H1 (cell line): ENCODE measurements around the gene PHLDA2. TPM values are rescaled to one million over a fixed set of nuclear protein-coding genes. Genes with fewer than 3 reads are reported as not detected.

ENCODE experiments used
- CTCF ChIA-PET: fragments of 300-600 bp; sonication (Branson Sonifier 250); formaldehyde crosslinking; loops from one replicate; lab custom pipeline; 2021; ENCODE audit not compliant: partially characterized antibody; lab: Charles Lee
- POLR2A ChIA-PET: fragments of 300-600 bp; sonication (Branson Sonifier 250); formaldehyde crosslinking; loops from one replicate; lab custom pipeline; 2021; ENCODE audit warnings: inconsistent platforms; ENCODE audit not compliant: partially characterized antibody; lab: Charles Lee
- DNase-seq, 2 experiments: peaks; one replicate each; pipeline versions ENCODE4 v3.0.0 to v3.0.0-alpha.2; 2010 to 2022; ENCODE audit warnings: low spot score in 2 of 2, low read depth in 1 of 2, mixed read lengths in 1 of 2
- FAIRE-seq: peaks from 2 replicates; lab custom pipeline; 2011; peaks lifted over from hg19 to GRCh38; lab: Jason Lieb, UNC
- H2AFZ ChIP-seq: 2 replicates; pipeline ENCODE4 v1.8.1; 2012; ENCODE audit warnings: low read length, inconsistent platforms
- H2AK5ac ChIP-seq: 2 replicates; pipeline ENCODE4 v1.6.1; 2013; ENCODE audit warnings: low read depth, low read length
- H2BK120ac ChIP-seq: replicated peaks from 2 replicates; pipeline ENCODE3; 2013; ENCODE audit warnings: low read depth, low read length, inconsistent platforms
- H2BK12ac ChIP-seq: 2 replicates; pipeline ENCODE4 v1.6.1; 2013; ENCODE audit warnings: low read depth, low read length
- H2BK15ac ChIP-seq: 2 replicates; pipeline ENCODE4 v1.6.1; 2013; ENCODE audit warnings: low read length
- H2BK20ac ChIP-seq: 2 replicates; pipeline ENCODE4 v1.6.1; 2013; ENCODE audit warnings: low read length
- H2BK5ac ChIP-seq: 2 replicates; pipeline ENCODE4 v1.6.1; 2013; ENCODE audit warnings: low read depth, low read length
- H3K14ac ChIP-seq: 2 replicates; pipeline ENCODE4 v1.6.1; 2013; ENCODE audit warnings: inconsistent platforms; ENCODE audit not compliant: insufficient read length
- H3K18ac ChIP-seq: 2 replicates; pipeline ENCODE4 v1.6.1; 2013; ENCODE audit warnings: low read length; ENCODE audit errors: extremely low read depth
- H3K23ac ChIP-seq: 2 replicates; pipeline ENCODE4 v1.6.1; 2013; ENCODE audit warnings: inconsistent platforms; ENCODE audit not compliant: insufficient read length
- H3K23me2 ChIP-seq: 2 replicates; pipeline ENCODE4 v1.6.1; 2013; ENCODE audit warnings: low read depth, low read length
- H3K27ac ChIP-seq: 2 replicates; pipeline ENCODE4 v1.6.1; 2011; ENCODE audit warnings: low read depth, low read length, inconsistent platforms
- H3K27me3 ChIP-seq, 4 experiments: replicated peaks in 1 of 4; 1 replicate in 1 of 4; 2 replicates in 3 of 4; pipeline versions ENCODE4 v1.6.1 to v1.8.1; 2011 to 2013; ENCODE audit warnings: low read length in 3 of 4, mild to moderate bottlenecking in 3 of 4, inconsistent platforms in 2 of 4, mixed read lengths in 2 of 4, moderate library complexity in 1 of 4; ENCODE audit not compliant: control insufficient read depth in 3 of 4, insufficient read depth in 3 of 4; ENCODE audit errors: extremely low read depth in 1 of 4
- H3K36me3 ChIP-seq, 4 experiments: 2 replicates each; pipeline versions ENCODE4 v1.6.1 to v1.8.1; 2011 to 2013; ENCODE audit warnings: mild to moderate bottlenecking in 4 of 4, low read length in 3 of 4, moderate library complexity in 2 of 4, control low read depth in 1 of 4, inconsistent platforms in 1 of 4; ENCODE audit not compliant: insufficient read depth in 4 of 4, control insufficient read depth in 2 of 4
- H3K4ac ChIP-seq: replicated peaks from 2 replicates; pipeline ENCODE3; 2013; ENCODE audit warnings: low read length, low read depth, mixed read lengths, inconsistent platforms; ENCODE audit not compliant: insufficient read length
- H3K4me1 ChIP-seq, 4 experiments: replicated peaks in 1 of 4; 1 replicate in 1 of 4; 2 replicates in 3 of 4; pipeline versions ENCODE4 v1.6.1 to v1.8.1; 2011 to 2013; ENCODE audit warnings: low read length in 3 of 4, inconsistent platforms in 2 of 4, mixed read lengths in 1 of 4; ENCODE audit not compliant: insufficient read depth in 4 of 4, control insufficient read depth in 3 of 4
- H3K4me2 ChIP-seq, 2 experiments: 2 replicates each; pipeline versions ENCODE4 v1.6.1 to v1.8.1; 2011 to 2013; ENCODE audit warnings: low read depth in 2 of 2, low read length in 2 of 2, control low read depth in 1 of 2, inconsistent platforms in 1 of 2, mild to moderate bottlenecking in 1 of 2; ENCODE audit not compliant: insufficient read depth in 1 of 2
- H3K4me3 ChIP-seq, 4 experiments: fragments of 200-600, 300-600 bp in 1 of 4; sonication (generic), shearing (Covaris generic), sonication (Bioruptor Twin) in 1 of 4; 2 replicates each; pipeline versions ENCODE4 v1.5.1 to v1.8.1; 2011 to 2016; ENCODE audit warnings: low read length in 4 of 4, low read depth in 3 of 4, control low read depth in 2 of 4, inconsistent platforms in 2 of 4, mild to moderate bottlenecking in 2 of 4, mixed read lengths in 1 of 4, moderate library complexity in 1 of 4; ENCODE audit not compliant: insufficient read depth in 2 of 4; ENCODE audit errors: extremely low read depth in 1 of 4
- H3K56ac ChIP-seq: replicated peaks from 2 replicates; pipeline ENCODE3; 2013; ENCODE audit warnings: low read depth, mild to moderate bottlenecking, mixed read lengths, low read length, inconsistent platforms; ENCODE audit not compliant: insufficient read length
- H3K79me1 ChIP-seq: 2 replicates; pipeline ENCODE4 v1.6.1; 2013; ENCODE audit warnings: low read depth, low read length, control low read depth
- H3K79me2 ChIP-seq, 2 experiments: 2 replicates each; pipeline versions ENCODE4 v1.6.1 to v1.8.1; 2012 to 2013; ENCODE audit warnings: low read length in 2 of 2, mild to moderate bottlenecking in 2 of 2, inconsistent platforms in 1 of 2; ENCODE audit not compliant: insufficient read depth in 2 of 2, control insufficient read depth in 1 of 2
- H3K9ac ChIP-seq, 4 experiments: replicated peaks in 1 of 4; 1 replicate in 1 of 4; 2 replicates in 3 of 4; pipeline versions ENCODE4 v1.6.1 to v1.8.1; 2011 to 2013; ENCODE audit warnings: low read depth in 3 of 4, low read length in 3 of 4, control low read depth in 2 of 4, mild to moderate bottlenecking in 2 of 4, moderate library complexity in 2 of 4, inconsistent platforms in 1 of 4; ENCODE audit errors: extremely low read depth in 1 of 4
- H3K9me3 ChIP-seq, 2 experiments: 2 replicates each; pipeline versions ENCODE4 v1.6.1 to v1.8.1; 2012 to 2013; ENCODE audit warnings: mild to moderate bottlenecking in 2 of 2, moderate library complexity in 2 of 2, control low read depth in 1 of 2, inconsistent platforms in 1 of 2, low read depth in 1 of 2, low read length in 1 of 2, mixed read lengths in 1 of 2; ENCODE audit not compliant: insufficient read depth in 2 of 2
- H4K20me1 ChIP-seq, 2 experiments: replicated peaks in 1 of 2; 2 replicates each; pipeline versions ENCODE3 to v1.8.1; 2011 to 2013; ENCODE audit warnings: inconsistent platforms in 2 of 2, low read length in 2 of 2, mild to moderate bottlenecking in 1 of 2; ENCODE audit not compliant: insufficient read depth in 2 of 2, control insufficient read depth in 1 of 2
- H4K5ac ChIP-seq: 2 replicates; pipeline ENCODE4 v1.6.1; 2013; ENCODE audit warnings: low read length, low read depth, mixed read lengths, inconsistent platforms; ENCODE audit not compliant: insufficient read length
- H4K8ac ChIP-seq: 2 replicates; pipeline ENCODE4 v1.8.0; 2013; ENCODE audit warnings: mild to moderate bottlenecking, moderate library complexity, low read length, inconsistent platforms; ENCODE audit not compliant: insufficient read depth; ENCODE audit errors: extremely low read depth
- H4K91ac ChIP-seq: replicated peaks from 2 replicates; pipeline ENCODE3; 2013; ENCODE audit warnings: low read length, mixed read lengths, inconsistent platforms; ENCODE audit not compliant: insufficient read length
- CHD2 ChIP-seq: IDR thresholded peaks from 2 replicates; pipeline ENCODE4 v1.6.1; 2012; ENCODE audit warnings: low read length, improper control_type of control experiment
- EP300 ChIP-seq, 2 experiments: IDR thresholded peaks; 1 replicate in 1 of 2; 2 replicates in 1 of 2; pipeline ENCODE4 v1.6.1; 2011 to 2012; ENCODE audit warnings: low read depth in 2 of 2, low read length in 2 of 2, mild to moderate bottlenecking in 2 of 2, borderline replicate concordance in 1 of 2, inconsistent platforms in 1 of 2, moderate library complexity in 1 of 2
- KDM5A ChIP-seq: fragments of 200-600 bp; IDR thresholded peaks from 2 replicates; pipeline ENCODE4 v1.7.1; 2012; ENCODE audit warnings: mild to moderate bottlenecking, low read length, inconsistent platforms, mixed read lengths
- NANOG ChIP-seq: IDR thresholded peaks from 2 replicates; pipeline ENCODE4 v1.6.1; 2011; ENCODE audit warnings: low read length, low read depth, mild to moderate bottlenecking, inconsistent platforms; ENCODE audit not compliant: insufficient read depth, poor library complexity, severe bottlenecking
- POLR2A ChIP-seq, 2 experiments: IDR thresholded peaks; 1 replicate in 1 of 2; 2 replicates in 1 of 2; pipeline ENCODE4 v1.6.1; 2011; ENCODE audit warnings: low read depth in 2 of 2, low read length in 2 of 2, mild to moderate bottlenecking in 2 of 2; ENCODE audit errors: control extremely low read depth in 1 of 2
- RNF2 ChIP-seq: fragments of 200-900, 300-1000 bp; sonication (generic); IDR thresholded peaks from 2 replicates; pipeline ENCODE4 v1.7.1; 2016; ENCODE audit warnings: borderline replicate concordance, low read depth, mild to moderate bottlenecking, antibody characterized with exemption, low read length; ENCODE audit not compliant: poor library complexity, severe bottlenecking; ENCODE audit errors: missing control alignments
- SRF ChIP-seq: IDR thresholded peaks from 2 replicates; pipeline ENCODE4 v1.6.1; 2011; ENCODE audit warnings: mild to moderate bottlenecking, low read depth, low read length, moderate library complexity
- TAF1 ChIP-seq: IDR thresholded peaks from 2 replicates; pipeline ENCODE4 v1.6.1; 2011; ENCODE audit warnings: mild to moderate bottlenecking, low read depth, low read length
- whole genome bisulfite sequencing, 2 experiments: shearing (Covaris generic) in 1 of 2; methylation state at CpG; one replicate each; pipeline versions ENCODE4 v1.1.6 to v1.1.7; 2013 to 2015; ENCODE audit warnings: low lambda C conversion rate in 2 of 2, mixed read lengths in 2 of 2, inconsistent platforms in 1 of 2, low coverage in 1 of 2, missing lambda C conversion rate in 1 of 2; ENCODE audit not compliant: insufficient replicate concordance in 2 of 2, insufficient coverage in 1 of 2, insufficient read length in 1 of 2; ENCODE audit errors: extremely low coverage in 1 of 2, missing lambda C conversion rate in 1 of 2; 5-methylcytosine and 5-hydroxymethylcytosine counted together
- polyA plus RNA-seq, 7 experiments: library from polyadenylated mRNA; depleted of rRNA in 3 of 7; stranded (reverse) in 5 of 7; unstranded in 2 of 7; fragments of >200 nt in 5 of 7; fragments of 200-250 nt in 2 of 7; gene quantifications; 1 replicate in 5 of 7; 2 replicates in 1 of 7; 4 replicates in 1 of 7; pipeline versions ENCODE4 v1.2.1 to v1.2.3, GENCODE V29; 2011 to 2013; ENCODE audit warnings: missing spikeins in 2 of 7, mixed read lengths in 2 of 7
- total RNA-seq: library from RNA; stranded (reverse); fragmentation: NEBNext Ultra II Directional; extraction: Animal tissue kit (Norgen Biotek cat#: 25700); gene quantifications from 2 replicates; pipeline ENCODE4 v1.2.1, GENCODE V29; 2021
- TF ChIP-seq, protein P1 (sequence below), 3 experiments: IDR thresholded peaks; 1 replicate in 2 of 3; 2 replicates in 1 of 3; pipeline versions ENCODE4 v1.5.1 to v1.6.1; 2011; ENCODE audit warnings: low read length in 3 of 3, mild to moderate bottlenecking in 3 of 3, inconsistent platforms in 2 of 3, low read depth in 1 of 3, moderate library complexity in 1 of 3; ENCODE audit not compliant: insufficient read depth in 1 of 3; ENCODE audit errors: control extremely low read depth in 1 of 3

The PHLDA2 gene
- total and polyA plus RNA-seq, 2 of the 8 experiments (the other 6 are each of a cell fraction or from before 2014, with no cell fraction given): 5.2 to 7.6 TPM

DNA sequence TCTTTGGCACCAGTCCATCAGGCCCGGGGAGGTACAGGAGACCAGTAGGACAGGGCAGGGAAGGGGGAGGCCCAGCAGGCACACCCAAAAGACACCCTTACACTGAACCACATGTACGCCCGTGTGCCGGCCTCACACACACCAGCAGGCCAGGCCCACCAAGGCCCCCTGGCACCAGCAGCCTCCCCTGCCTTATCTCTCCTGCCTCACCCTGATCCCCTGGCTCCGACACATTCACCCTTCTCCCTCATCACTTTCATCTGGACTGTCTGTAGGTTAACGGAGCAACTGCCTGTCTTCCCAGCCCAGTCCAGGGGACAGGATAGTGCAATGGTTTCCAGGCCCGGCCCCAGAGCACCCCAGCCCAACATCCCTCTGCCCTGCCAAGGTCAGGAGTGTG lies 48.6 kb downstream of the PHLDA2 start:
- peak overlapping the region; percentile 50; the same call in 1 of the 2 replicates for H2BK12ac ChIP-seq
- no peak overlapping the region for H2BK120ac ChIP-seq
- H2AK5ac ChIP-seq: no peak overlapping the region
- FAIRE-seq (no peak), DNase-seq (no peak)
- H3K36me3 ChIP-seq: peaks cover 0 to 4% (median 0%) of the 10 kb centered on the region in 4 experiments; a peak in 1 of 8 replicates
- H3K14ac ChIP-seq: no peak overlapping the region
- H3K79me2 ChIP-seq: no peaks in the 10 kb centered on the region
- no peaks in the 10 kb centered on the region for H3K79me1 ChIP-seq
- peaks cover 2 to 65% (median 48%) of the 10 kb centered on the region in 4 experiments for H3K27me3 ChIP-seq
- H2BK5ac ChIP-seq: no peak overlapping the region; the same call in 1 of the 2 replicates
- CTCF ChIA-PET: interaction anchor here (1.8 to 13.5 kb wide), 4 partner anchors 8 to 346 kb away, joined by 4 to 521 read pairs (median 5); no protein-coding TSS in a partner anchor
- H4K8ac ChIP-seq: no peak overlapping the region
- H3K23ac ChIP-seq: no peak overlapping the region
- no peak overlapping the region for H3K4ac ChIP-seq
- H3K9me3 ChIP-seq: no peaks in the 10 kb centered on the region; a peak in 1 of 4 replicates
- H3K23me2 ChIP-seq: peaks cover 9% of the 10 kb centered on the region; the same call in 1 of the 2 replicates
- H3K9ac ChIP-seq: no peak overlapping the region
- H3K27ac ChIP-seq: no peak overlapping the region
- H4K91ac ChIP-seq: no peak overlapping the region
- no peak overlapping the region for H2BK15ac ChIP-seq
- POLR2A ChIA-PET: interaction anchor here (1.7 kb wide), 1 partner anchor 10 kb away, joined by 5 read pairs; no protein-coding TSS in a partner anchor
- no peak overlapping the region for H3K4me3 ChIP-seq
- H3K56ac ChIP-seq: no peak overlapping the region
- H3K18ac ChIP-seq: no peak overlapping the region; the same call in 1 of the 2 replicates
- no peak overlapping the region for H4K5ac ChIP-seq
- no peak overlapping the region for H2AFZ ChIP-seq
- WGBS, 2 experiments: 88% methylated on average over 4 of the region's 7 CpGs; no CpG with 5 or more reads in 1 of the 2 experiments
- H2BK20ac ChIP-seq: no peak overlapping the region
- H4K20me1 ChIP-seq: peaks cover 6 to 13% of the 10 kb centered on the region in 2 experiments
- H3K4me1 ChIP-seq: peaks cover 0 to 16% (median 11%) of the 10 kb centered on the region in 4 experiments; a peak in 6 of 7 replicates
- no peak overlapping the region for H3K4me2 ChIP-seq
- no peak for TF ChIP-seq CHD2
- TF ChIP-seq POLR2A (IDR thresholded peaks at IDR 0.05; ENCODE audit: control extremely low read depth in 1 of 2, low read depth in 2 of 2, low read length in 2 of 2): no peak
- no peak for TF ChIP-seq KDM5A
- TF ChIP-seq, protein P1, sequence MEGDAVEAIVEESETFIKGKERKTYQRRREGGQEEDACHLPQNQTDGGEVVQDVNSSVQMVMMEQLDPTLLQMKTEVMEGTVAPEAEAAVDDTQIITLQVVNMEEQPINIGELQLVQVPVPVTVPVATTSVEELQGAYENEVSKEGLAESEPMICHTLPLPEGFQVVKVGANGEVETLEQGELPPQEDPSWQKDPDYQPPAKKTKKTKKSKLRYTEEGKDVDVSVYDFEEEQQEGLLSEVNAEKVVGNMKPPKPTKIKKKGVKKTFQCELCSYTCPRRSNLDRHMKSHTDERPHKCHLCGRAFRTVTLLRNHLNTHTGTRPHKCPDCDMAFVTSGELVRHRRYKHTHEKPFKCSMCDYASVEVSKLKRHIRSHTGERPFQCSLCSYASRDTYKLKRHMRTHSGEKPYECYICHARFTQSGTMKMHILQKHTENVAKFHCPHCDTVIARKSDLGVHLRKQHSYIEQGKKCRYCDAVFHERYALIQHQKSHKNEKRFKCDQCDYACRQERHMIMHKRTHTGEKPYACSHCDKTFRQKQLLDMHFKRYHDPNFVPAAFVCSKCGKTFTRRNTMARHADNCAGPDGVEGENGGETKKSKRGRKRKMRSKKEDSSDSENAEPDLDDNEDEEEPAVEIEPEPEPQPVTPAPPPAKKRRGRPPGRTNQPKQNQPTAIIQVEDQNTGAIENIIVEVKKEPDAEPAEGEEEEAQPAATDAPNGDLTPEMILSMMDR (IDR thresholded peaks at IDR 0.05; ENCODE audit: control extremely low read depth in 1 of 3, insufficient read depth in 1 of 3, low read depth in 1 of 3, low read length in 3 of 3): no peak
- no peak for TF ChIP-seq RNF2
- TF ChIP-seq NANOG: no peak
- no peak for TF ChIP-seq EP300 (IDR thresholded peaks at IDR 0.05; ENCODE audit: borderline replicate concordance in 1 of 2, low read depth in 2 of 2, low read length in 2 of 2)
- no peak for TF ChIP-seq SRF
- TF ChIP-seq TAF1: no peak
